Measurements from ENCODE around the gene CALM3.

Gene CALM3

GRCh38 chr19:46629546-46630025 lies 28.5 kb downstream of the CALM3 start:
- DNase-seq (ENCODE audit: insufficient read length, low spot score): no peak
- no peak for TF ChIP-seq POLR2A (IDR thresholded peaks at IDR 0.05; ENCODE audit: low read depth, low read length)
- no peak for FAIRE-seq

GRCh38 chr19:46630586-46631205 lies 29.6 kb downstream of the CALM3 start:
- no peak for TF ChIP-seq POLR2A (IDR thresholded peaks at IDR 0.05; ENCODE audit: low read depth, low read length)
- DNase-seq (ENCODE audit: insufficient read length, low spot score) (no peak), FAIRE-seq (no peak)

GRCh38 chr19:46631481-46631880 lies 30.4 kb downstream of the CALM3 start:
- FAIRE-seq: no peak
- no peak for DNase-seq (ENCODE audit: insufficient read length, low spot score)
- no peak for TF ChIP-seq POLR2A (IDR thresholded peaks at IDR 0.05; ENCODE audit: low read depth, low read length)

GRCh38 chr19:46633130-46633529 lies 32.0 kb downstream of the CALM3 start:
- no peak for FAIRE-seq
- no peak for DNase-seq (ENCODE audit: insufficient read length, low spot score)
- no peak for TF ChIP-seq POLR2A (IDR thresholded peaks at IDR 0.05; ENCODE audit: low read depth, low read length)

GRCh38 chr19:46634045-46634655 lies 33.0 kb downstream of the CALM3 start:
- DNase-seq (ENCODE audit: insufficient read length, low spot score) (peak; percentile 77), FAIRE-seq (no peak)
- TF ChIP-seq POLR2A (IDR thresholded peaks at IDR 0.05; ENCODE audit: low read depth, low read length): no peak

- FAIRE-seq: no peak
- TF ChIP-seq POLR2A (IDR thresholded peaks at IDR 0.05; ENCODE audit: low read depth, low read length): no peak
- DNase-seq (ENCODE audit: insufficient read length, low spot score): no peak
Measured at GRCh38 chr19:46634656-46635218, 33.6 kb downstream of the CALM3 start.

GRCh38 chr19:46635920-46636761 lies 35.0 kb downstream of the CALM3 start, which contains the start of gene GNG8:
Gene GNG8, minus strand, starts transcription at chr19:46636202. Its CDS starts 1,520 bp downstream, at chr19:46634682.
- DNase-seq (ENCODE audit: insufficient read length, low spot score): no peak
- no peak for TF ChIP-seq POLR2A (IDR thresholded peaks at IDR 0.05; ENCODE audit: low read depth, low read length)
- no peak for FAIRE-seq

- TF ChIP-seq POLR2A (IDR thresholded peaks at IDR 0.05; ENCODE audit: low read depth, low read length): no peak
- DNase-seq (ENCODE audit: insufficient read length, low spot score) (no peak), FAIRE-seq (no peak)
Measured at GRCh38 chr19:46637224-46637623, 36.1 kb downstream of the CALM3 start.

- DNase-seq (ENCODE audit: insufficient read length, low spot score) (no peak), FAIRE-seq (no peak)
- no peak for TF ChIP-seq POLR2A (IDR thresholded peaks at IDR 0.05; ENCODE audit: low read depth, low read length)
Measured at GRCh38 chr19:46639358-46640182, 38.4 kb downstream of the CALM3 start.

- no peak for TF ChIP-seq POLR2A (IDR thresholded peaks at IDR 0.05; ENCODE audit: low read depth, low read length)
- FAIRE-seq: no peak
- DNase-seq (ENCODE audit: insufficient read length, low spot score): no peak
Measured at GRCh38 chr19:46640656-46641055, 39.5 kb downstream of the CALM3 start.

- DNase-seq (ENCODE audit: insufficient read length, low spot score) (no peak), FAIRE-seq (no peak)
- no peak for TF ChIP-seq POLR2A (IDR thresholded peaks at IDR 0.05; ENCODE audit: low read depth, low read length)
Measured at GRCh38 chr19:46644720-46645119, 43.6 kb downstream of the CALM3 start.

- DNase-seq (ENCODE audit: insufficient read length, low spot score): no peak
- FAIRE-seq: no peak
- no peak for TF ChIP-seq POLR2A (IDR thresholded peaks at IDR 0.05; ENCODE audit: low read depth, low read length)
Measured at GRCh38 chr19:46646402-46646801, 45.3 kb downstream of the CALM3 start.
